OCI-LY3 (cell line): ENCODE data around the gene INTS15.

ENCODE experiments used
- H2AFZ ChIP-seq: fragments of 200-600, 300-600 bp; shearing (Covaris generic); 2 replicates; pipeline ENCODE4 v1.6.0; 2014; ENCODE audit warnings: antibody characterized with exemption, low read depth, low read length
- H3K27ac ChIP-seq: fragments of 200-600, 300-600 bp; sonication (generic); 2 replicates; pipeline ENCODE4 v1.5.1; 2014; ENCODE audit warnings: mild to moderate bottlenecking, low read length, moderate library complexity, mixed read lengths
- H3K27me3 ChIP-seq: fragments of 200-600, 300-600 bp; sonication (generic); 2 replicates; pipeline ENCODE4 v1.6.1; 2014; ENCODE audit warnings: low read depth, low read length, mixed read lengths
- H3K36me3 ChIP-seq: fragments of 200-600, 300-600 bp; sonication (generic); replicated peaks from 2 replicates; pipeline ENCODE3; 2014; ENCODE audit warnings: low read depth, low read length, mixed read lengths
- H3K4me1 ChIP-seq: fragments of 300-600, 200-600 bp; sonication (generic); 2 replicates; pipeline ENCODE4 v1.6.1; 2014; ENCODE audit warnings: low read length, mixed read lengths
- H3K4me2 ChIP-seq: fragments of 200-600, 300-600 bp; sonication (generic); 2 replicates; pipeline ENCODE4 v1.6.1; 2014; ENCODE audit warnings: low read length, mixed read lengths
- H3K4me3 ChIP-seq: fragments of 300-600, 200-600 bp; sonication (generic); 2 replicates; pipeline ENCODE4 v1.5.1; 2014; ENCODE audit warnings: antibody characterized with exemption, mild to moderate bottlenecking, low read length, moderate library complexity
- H3K79me2 ChIP-seq: fragments of 300-600, 200-600 bp; shearing (Covaris generic); 2 replicates; pipeline ENCODE4 v1.6.1; 2014; ENCODE audit warnings: mild to moderate bottlenecking, low read length, mixed read lengths
- H3K9ac ChIP-seq: fragments of 300-600, 200-600 bp; shearing (Covaris generic); 2 replicates; pipeline ENCODE4 v1.6.0; 2014; ENCODE audit warnings: mild to moderate bottlenecking, low read length, moderate library complexity
- H3K9me3 ChIP-seq: fragments of 200-600, 300-600 bp; shearing (Covaris generic); 2 replicates; pipeline ENCODE4 v1.6.1; 2014; ENCODE audit warnings: low read length, mixed read lengths; ENCODE audit not compliant: insufficient read depth
- H4K20me1 ChIP-seq: fragments of 200-600, 300-600 bp; sonication (generic); 2 replicates; pipeline ENCODE4 v1.6.1; 2016; ENCODE audit warnings: low read length, mixed read lengths; ENCODE audit not compliant: insufficient read depth
- CTCF ChIP-seq: fragments of 200-600, 300-600 bp; sonication (generic); IDR thresholded peaks from 2 replicates; pipeline ENCODE4 v1.5.1; 2014; ENCODE audit warnings: antibody characterized with exemption, low read length, low read depth
- EZH2phosphoT487 ChIP-seq: fragments of 200-600 bp; shearing (Covaris generic); IDR thresholded peaks from 2 replicates; pipeline ENCODE4 v1.6.1; 2018; ENCODE audit warnings: antibody characterized with exemption, mixed run types, low read depth

The INTS15 gene

GRCh38 chr7:6640246-6640721, 50.5 kb downstream of the INTS15 start:
- Histone ChIP-seq H3K27me3 (no peaks in the 10 kb centered on the region), H3K36me3 (peaks cover 7% of the 10 kb centered on the region), H2AFZ (no peak overlapping the region), H3K4me1 (peaks cover 10% of the 10 kb centered on the region), H3K9ac (no peak overlapping the region), H3K9me3 (no peaks in the 10 kb centered on the region), H3K27ac (no peak overlapping the region), H3K4me3 (no peak overlapping the region), H4K20me1 (no peaks in the 10 kb centered on the region), H3K4me2 (no peak overlapping the region), H3K79me2 (peaks cover 51% of the 10 kb centered on the region)
- TF ChIP-seq CTCF (no peak), EZH2phosphoT487 (no peak)

- Histone ChIP-seq H3K9me3 (no peaks in the 10 kb centered on the region), H3K9ac (no peak overlapping the region), H3K27me3 (no peaks in the 10 kb centered on the region), H2AFZ (no peak overlapping the region), H3K27ac (no peak overlapping the region), H3K4me1 (peaks cover 8% of the 10 kb centered on the region), H3K4me2 (no peak overlapping the region), H3K36me3 (peaks cover 10% of the 10 kb centered on the region), H3K4me3 (no peak overlapping the region), H3K79me2 (peaks cover 49% of the 10 kb centered on the region), H4K20me1 (no peaks in the 10 kb centered on the region)
- TF ChIP-seq EZH2phosphoT487 (no peak), CTCF (no peak)
These were observed 51.6 kb downstream of the INTS15 start for GRCh38 chr7:6641305-6642035.

GRCh38 chr7:6642239-6642839, 52.5 kb downstream of the INTS15 start:
- peaks cover 11% of the 10 kb centered on the region for H3K36me3 ChIP-seq
- H3K4me2 ChIP-seq = no peak overlapping the region
- H3K9me3 ChIP-seq = no peaks in the 10 kb centered on the region
- no peak overlapping the region for H3K9ac ChIP-seq
- peaks cover 40% of the 10 kb centered on the region for H3K79me2 ChIP-seq
- H3K27ac ChIP-seq = no peak overlapping the region
- peaks cover 7% of the 10 kb centered on the region for H3K4me1 ChIP-seq
- no peaks in the 10 kb centered on the region for H4K20me1 ChIP-seq
- no peak overlapping the region for H2AFZ ChIP-seq
- H3K4me3 ChIP-seq = no peak overlapping the region
- no peaks in the 10 kb centered on the region for H3K27me3 ChIP-seq
- no peak for TF ChIP-seq CTCF
- TF ChIP-seq EZH2phosphoT487 = no peak

- no peak overlapping the region for H3K4me2 ChIP-seq
- H3K4me1 ChIP-seq = peaks cover 7% of the 10 kb centered on the region
- no peak overlapping the region for H3K9ac ChIP-seq
- H3K27ac ChIP-seq = no peak overlapping the region
- peaks cover 15% of the 10 kb centered on the region for H3K36me3 ChIP-seq
- TF ChIP-seq EZH2phosphoT487 (no peak), CTCF (no peak)
- no peak overlapping the region for H3K4me3 ChIP-seq
- H2AFZ ChIP-seq = no peak overlapping the region
- no peaks in the 10 kb centered on the region for H4K20me1 ChIP-seq
- H3K79me2 ChIP-seq = peaks cover 33% of the 10 kb centered on the region
- no peaks in the 10 kb centered on the region for H3K27me3 ChIP-seq
- H3K9me3 ChIP-seq = no peaks in the 10 kb centered on the region
These were observed 53.2 kb downstream of the INTS15 start for GRCh38 chr7:6642861-6643640.
